Activated CD8-positive, alpha-beta memory T cell treated with anti-CD3 and anti-CD28 coated beads, Interleukin-2, amount 50 U/mL, for 24 hours (primary cell): ENCODE data around the gene CPT1C.

Experiments used
- DNase-seq: peaks from one replicate; pipeline ENCODE4 v3.0.0-alpha.2; 2020; ENCODE audit errors: extremely low read depth

The CPT1C gene

GRCh38 chr19:49690656-49691242 lies at the start of gene CPT1C:
Gene CPT1C, plus strand, starts transcription at chr19:49691116. Its CDS starts 1,137 bp downstream, at chr19:49692253.
- DNase-seq: no peak

GRCh38 chr19:49641688-49642491 lies 49.0 kb upstream of the CPT1C start, which contains the start of gene SCAF1:
Gene SCAF1, plus strand, starts transcription at chr19:49642209. Its CDS starts 2,818 bp downstream, at chr19:49645027.
- DNase-seq: peak; percentile 96

GRCh38 chr19:49642492-49643035 lies 48.4 kb upstream of the CPT1C start:
- DNase-seq: no peak

GRCh38 chr19:49643466-49643865 lies 47.5 kb upstream of the CPT1C start:
- no peak for DNase-seq

GRCh38 chr19:49645592-49645991 lies 45.3 kb upstream of the CPT1C start:
- DNase-seq: no peak

- no peak for DNase-seq
These were observed 44.9 kb upstream of the CPT1C start for GRCh38 chr19:49645995-49646394.

GRCh38 chr19:49646586-49646985 lies 44.3 kb upstream of the CPT1C start:
- DNase-seq: no peak

- no peak for DNase-seq
These were observed 39.7 kb upstream of the CPT1C start for GRCh38 chr19:49651029-49651819.

- no peak for DNase-seq
These were observed 38.9 kb upstream of the CPT1C start for GRCh38 chr19:49651820-49652550.

GRCh38 chr19:49652551-49653465 lies 38.1 kb upstream of the CPT1C start:
- DNase-seq: no peak

- DNase-seq: no peak
These were observed 37.5 kb upstream of the CPT1C start for GRCh38 chr19:49653466-49653806.

GRCh38 chr19:49654581-49654980 lies 36.3 kb upstream of the CPT1C start:
- DNase-seq: no peak

- DNase-seq: no peak
These were observed 35.1 kb upstream of the CPT1C start for GRCh38 chr19:49655570-49656455.

- DNase-seq: no peak
These were observed 34.3 kb upstream of the CPT1C start for GRCh38 chr19:49656456-49657109.

- DNase-seq: no peak
These were observed 33.3 kb upstream of the CPT1C start for GRCh38 chr19:49657493-49658138.

GRCh38 chr19:49658139-49658517 lies 32.8 kb upstream of the CPT1C start:
- DNase-seq: no peak

GRCh38 chr19:49658566-49659442 lies 32.1 kb upstream of the CPT1C start:
- no peak for DNase-seq
